Endothelial cell of umbilical vein (primary cell): ENCODE data around the gene FBXL17. TPM values are rescaled to one million over a fixed set of nuclear protein-coding genes. Genes with fewer than 3 reads are reported as not detected.

Source experiments
- BruUV-seq: library from RNA; stranded (reverse); fragments of 400-500 nt; replicated peaks from 2 replicates; lab custom pipeline; 2021; lab: Mats Ljungman, UMichigan
- CTCF ChIA-PET: fragments of 300-600, 350-600 bp; sonication (Branson Sonifier 250); formaldehyde crosslinking; loops from one replicate; lab custom pipeline; 2021; ENCODE audit warnings: antibody characterized with exemption, inconsistent platforms; lab: Charles Lee
- POLR2A ChIA-PET: fragments of 300-600, 350-600 bp; sonication (Branson Sonifier 250); formaldehyde crosslinking; loops from one replicate; lab custom pipeline; 2021; ENCODE audit warnings: antibody characterized with exemption, inconsistent platforms; lab: Charles Lee
- DNase-seq: peaks from one replicate; pipeline ENCODE4 v3.0.0-alpha.2; 2011; ENCODE audit warnings: low read depth, low spot score
- FAIRE-seq: peaks from 2 replicates; lab custom pipeline; 2011; peaks lifted over from hg19 to GRCh38; lab: Jason Lieb, UNC
- H2AFZ ChIP-seq: 2 replicates; pipeline ENCODE4 v1.6.0; 2012; ENCODE audit warnings: low read depth, low read length, control low read depth, inconsistent platforms
- H3K27ac ChIP-seq: 2 replicates; pipeline ENCODE4 v1.5.1; 2011; ENCODE audit warnings: low read depth, mild to moderate bottlenecking, control low read depth, low read length, moderate library complexity; ENCODE audit not compliant: insufficient read depth
- H3K27me3 ChIP-seq, 2 experiments: 2 replicates each; pipeline versions ENCODE4 v1.6.0 to v1.6.1; 2011; ENCODE audit warnings: low read length in 2 of 2, mixed read lengths in 1 of 2; ENCODE audit not compliant: control insufficient read depth in 2 of 2, insufficient read depth in 2 of 2
- H3K36me3 ChIP-seq, 2 experiments: 2 replicates in 1 of 2; 3 replicates in 1 of 2; pipeline ENCODE4 v1.5.1; 2011; ENCODE audit warnings: low read length in 2 of 2, mild to moderate bottlenecking in 1 of 2, moderate library complexity in 1 of 2; ENCODE audit not compliant: control insufficient read depth in 2 of 2, insufficient read depth in 2 of 2; ENCODE audit errors: extremely low read depth in 1 of 2
- H3K4me1 ChIP-seq: 3 replicates; pipeline ENCODE4 v1.5.1; 2011; ENCODE audit warnings: mild to moderate bottlenecking, low read length; ENCODE audit not compliant: control insufficient read depth, insufficient read depth; ENCODE audit errors: extremely low read depth
- H3K4me2 ChIP-seq: 2 replicates; pipeline ENCODE4 v1.6.1; 2011; ENCODE audit warnings: low read length, control low read depth, mixed read lengths; ENCODE audit not compliant: insufficient read depth
- H3K4me3 ChIP-seq, 3 experiments: fragments of 200-600 bp in 1 of 3; sonication (generic), shearing (Covaris generic) in 1 of 3; replicated peaks in 1 of 3; 2 replicates each; pipeline ENCODE4 v1.5.1; 2011 to 2016; ENCODE audit warnings: control low read depth in 3 of 3, low read length in 3 of 3, mild to moderate bottlenecking in 2 of 3, inconsistent platforms in 1 of 3, low read depth in 1 of 3, moderate library complexity in 1 of 3; ENCODE audit not compliant: insufficient read depth in 1 of 3
- H3K79me2 ChIP-seq: 2 replicates; pipeline ENCODE4 v1.6.0; 2012; ENCODE audit warnings: low read length, inconsistent platforms; ENCODE audit not compliant: control insufficient read depth, insufficient read depth
- H3K9ac ChIP-seq: replicated peaks from 2 replicates; pipeline ENCODE3; 2011; ENCODE audit warnings: low read length, control low read depth; ENCODE audit not compliant: insufficient read depth; ENCODE audit errors: extremely low read depth
- H3K9me1 ChIP-seq: replicated peaks from 3 replicates; pipeline ENCODE4 v1.6.0; 2011; ENCODE audit warnings: mild to moderate bottlenecking, low read length; ENCODE audit not compliant: control insufficient read depth, insufficient read depth; ENCODE audit errors: extremely low read depth
- H3K9me3 ChIP-seq: replicated peaks from 2 replicates; pipeline ENCODE4 v1.5.1; 2012; ENCODE audit warnings: low read length, inconsistent platforms; ENCODE audit not compliant: control insufficient read depth, insufficient read depth
- H4K20me1 ChIP-seq: replicated peaks from 2 replicates; pipeline ENCODE3; 2011; ENCODE audit warnings: mild to moderate bottlenecking, low read length; ENCODE audit not compliant: control insufficient read depth, insufficient read depth; ENCODE audit errors: extremely low read depth
- CTCF ChIP-seq, 2 donors: IDR thresholded peaks; 1 replicate in 1 of 2; 2 replicates in 1 of 2; pipeline ENCODE4 v1.5.1; 2011; ENCODE audit warnings: low read length in 2 of 2, mild to moderate bottlenecking in 2 of 2, moderate library complexity in 2 of 2, control low read depth in 1 of 2, inconsistent platforms in 1 of 2, low read depth in 1 of 2; ENCODE audit not compliant: insufficient read depth in 1 of 2; ENCODE audit errors: extremely low read depth in 1 of 2
- EZH2 ChIP-seq: IDR thresholded peaks from 2 replicates; pipeline ENCODE4 v1.6.1; 2012; ENCODE audit warnings: borderline replicate concordance, low read depth, mild to moderate bottlenecking, moderate library complexity, low read length, inconsistent platforms; ENCODE audit not compliant: severe bottlenecking
- FOS ChIP-seq: IDR thresholded peaks from 2 replicates; pipeline ENCODE4 v1.6.1; 2011; ENCODE audit warnings: mild to moderate bottlenecking, low read length, moderate library complexity, borderline replicate concordance; ENCODE audit not compliant: insufficient read depth
- GATA2 ChIP-seq: IDR thresholded peaks from 2 replicates; pipeline ENCODE4 v1.7.0; 2011; ENCODE audit warnings: low read depth, mild to moderate bottlenecking, moderate library complexity, mixed read lengths, low read length; ENCODE audit not compliant: insufficient read length, insufficient read depth
- JUN ChIP-seq: IDR thresholded peaks from 2 replicates; pipeline ENCODE4 v1.6.1; 2011; ENCODE audit warnings: borderline replicate concordance, low read depth; ENCODE audit not compliant: insufficient read length, insufficient read depth
- MAX ChIP-seq: IDR thresholded peaks from 2 replicates; pipeline ENCODE4 v1.6.1; 2011; ENCODE audit not compliant: insufficient read depth, insufficient read length
- MYC ChIP-seq: IDR thresholded peaks from one replicate; pipeline ENCODE4 v1.6.1; 2011; ENCODE audit warnings: mild to moderate bottlenecking, low read depth, low read length
- POLR2A ChIP-seq: IDR thresholded peaks from 2 replicates; pipeline ENCODE4 v1.6.1; 2012; ENCODE audit warnings: low read depth, mild to moderate bottlenecking, control low read depth, low read length
- POLR2AphosphoS5 ChIP-seq: IDR thresholded peaks from 2 replicates; pipeline ENCODE4 v1.6.1; 2012; ENCODE audit warnings: low read depth, mild to moderate bottlenecking, control low read depth, low read length, moderate library complexity; ENCODE audit not compliant: insufficient read depth
- dilution Hi-C: fragments of 300-500 bp; cut with MboI; formaldehyde crosslinking; loops from one replicate; pipeline ENCODE4 v1.15.0; 2019; ENCODE audit warnings: low sequenced_read_pairs; ENCODE audit not compliant: extremely low pct_ligation_motif_present
- intact Hi-C: fragments of 100-400 bp; cut with micrococcal nuclease; formaldehyde crosslinking; loops from one replicate; pipeline ENCODE4 v1.10.0; 2022
- polyA plus RNA-seq, 4 experiments: library from polyadenylated mRNA; depleted of rRNA in 3 of 4; stranded (reverse) in 3 of 4; unstranded in 1 of 4; fragments of >200 nt; gene quantifications; 2 replicates each; pipeline versions ENCODE4 v1.2.1 to v1.2.3, GENCODE V29; 2011 to 2012; ENCODE audit warnings: missing spikeins in 1 of 4
- total RNA-seq: library from RNA; stranded (reverse); gene quantifications from 2 replicates; pipeline ENCODE4 v1.2.3, GENCODE V29; 2021

The FBXL17 gene
- total and polyA plus RNA-seq, 2 donors (not counting 3 experiments of a cell fraction or from before 2014, with no cell fraction given): 2.7 to 8.8 TPM

- Histone ChIP-seq H3K27me3 (no peaks in the 10 kb centered on the region), H3K9me3 (no peaks in the 10 kb centered on the region), H3K4me2 (peak overlapping the region; percentile 33), H3K36me3 (no peaks in the 10 kb centered on the region), H3K9me1 (no peaks in the 10 kb centered on the region), H3K79me2 (no peaks in the 10 kb centered on the region), H3K27ac (no peak overlapping the region), H3K9ac (no peak overlapping the region), H3K4me3 (no peak overlapping the region), H2AFZ (peak overlapping the region; percentile 26), H4K20me1 (no peaks in the 10 kb centered on the region), H3K4me1 (peaks cover 8% of the 10 kb centered on the region)
- dilution Hi-C loops: no loop called here
- intact Hi-C loops: no loop called here
- CTCF ChIA-PET: interaction anchor here (0.7 to 6.8 kb wide), 15 partner anchors 8 to 383 kb away, joined by 3 to 317 read pairs (median 4); no protein-coding TSS in a partner anchor
- FAIRE-seq: peak; percentile 37
- TF ChIP-seq FOS (no peak), POLR2A (no peak), MAX (no peak), GATA2 (no peak), CTCF (IDR thresholded peaks at IDR 0.05; ENCODE audit: extremely low read depth in 1 of 2, insufficient read depth in 1 of 2, low read depth in 1 of 2, low read length in 2 of 2) (no peak), EZH2 (no peak), POLR2AphosphoS5 (no peak), JUN (no peak), MYC (no peak)
- DNase-seq: peak; percentile 85
- POLR2A ChIA-PET: no interaction called here
- BruUV-seq: no TSS peak
Measured at GRCh38 chr5:108259306-108259705, 122.6 kb downstream of the FBXL17 start.
